Endothelial cell of umbilical vein (primary cell): Measurements from ENCODE around the gene DDX59. TPM values are rescaled to one million over a fixed set of nuclear protein-coding genes. Genes with fewer than 3 reads are reported as not detected.

ENCODE experiments used
- BruUV-seq: library from RNA; stranded (reverse); fragments of 400-500 nt; replicated peaks from 2 replicates; lab custom pipeline; 2021; lab: Mats Ljungman, UMichigan
- CTCF ChIA-PET: fragments of 300-600, 350-600 bp; sonication (Branson Sonifier 250); formaldehyde crosslinking; loops from one replicate; lab custom pipeline; 2021; ENCODE audit warnings: antibody characterized with exemption, inconsistent platforms; lab: Charles Lee
- POLR2A ChIA-PET: fragments of 300-600, 350-600 bp; sonication (Branson Sonifier 250); formaldehyde crosslinking; loops from one replicate; lab custom pipeline; 2021; ENCODE audit warnings: antibody characterized with exemption, inconsistent platforms; lab: Charles Lee
- DNase-seq: peaks from one replicate; pipeline ENCODE4 v3.0.0-alpha.2; 2011; ENCODE audit warnings: low read depth, low spot score
- FAIRE-seq: peaks from 2 replicates; lab custom pipeline; 2011; peaks lifted over from hg19 to GRCh38; lab: Jason Lieb, UNC
- H2AFZ ChIP-seq: 2 replicates; pipeline ENCODE4 v1.6.0; 2012; ENCODE audit warnings: low read depth, low read length, control low read depth, inconsistent platforms
- H3K27ac ChIP-seq: 2 replicates; pipeline ENCODE4 v1.5.1; 2011; ENCODE audit warnings: low read depth, mild to moderate bottlenecking, control low read depth, low read length, moderate library complexity; ENCODE audit not compliant: insufficient read depth
- H3K27me3 ChIP-seq, 2 experiments: 2 replicates each; pipeline versions ENCODE4 v1.6.0 to v1.6.1; 2011; ENCODE audit warnings: low read length in 2 of 2, mixed read lengths in 1 of 2; ENCODE audit not compliant: control insufficient read depth in 2 of 2, insufficient read depth in 2 of 2
- H3K36me3 ChIP-seq, 2 experiments: 2 replicates in 1 of 2; 3 replicates in 1 of 2; pipeline ENCODE4 v1.5.1; 2011; ENCODE audit warnings: low read length in 2 of 2, mild to moderate bottlenecking in 1 of 2, moderate library complexity in 1 of 2; ENCODE audit not compliant: control insufficient read depth in 2 of 2, insufficient read depth in 2 of 2; ENCODE audit errors: extremely low read depth in 1 of 2
- H3K4me1 ChIP-seq: 3 replicates; pipeline ENCODE4 v1.5.1; 2011; ENCODE audit warnings: mild to moderate bottlenecking, low read length; ENCODE audit not compliant: control insufficient read depth, insufficient read depth; ENCODE audit errors: extremely low read depth
- H3K4me2 ChIP-seq: 2 replicates; pipeline ENCODE4 v1.6.1; 2011; ENCODE audit warnings: low read length, control low read depth, mixed read lengths; ENCODE audit not compliant: insufficient read depth
- H3K4me3 ChIP-seq, 3 experiments: fragments of 200-600 bp in 1 of 3; sonication (generic), shearing (Covaris generic) in 1 of 3; replicated peaks in 1 of 3; 2 replicates each; pipeline ENCODE4 v1.5.1; 2011 to 2016; ENCODE audit warnings: control low read depth in 3 of 3, low read length in 3 of 3, mild to moderate bottlenecking in 2 of 3, inconsistent platforms in 1 of 3, low read depth in 1 of 3, moderate library complexity in 1 of 3; ENCODE audit not compliant: insufficient read depth in 1 of 3
- H3K79me2 ChIP-seq: 2 replicates; pipeline ENCODE4 v1.6.0; 2012; ENCODE audit warnings: low read length, inconsistent platforms; ENCODE audit not compliant: control insufficient read depth, insufficient read depth
- H3K9ac ChIP-seq: replicated peaks from 2 replicates; pipeline ENCODE3; 2011; ENCODE audit warnings: low read length, control low read depth; ENCODE audit not compliant: insufficient read depth; ENCODE audit errors: extremely low read depth
- H3K9me1 ChIP-seq: replicated peaks from 3 replicates; pipeline ENCODE4 v1.6.0; 2011; ENCODE audit warnings: mild to moderate bottlenecking, low read length; ENCODE audit not compliant: control insufficient read depth, insufficient read depth; ENCODE audit errors: extremely low read depth
- H3K9me3 ChIP-seq: replicated peaks from 2 replicates; pipeline ENCODE4 v1.5.1; 2012; ENCODE audit warnings: low read length, inconsistent platforms; ENCODE audit not compliant: control insufficient read depth, insufficient read depth
- H4K20me1 ChIP-seq: replicated peaks from 2 replicates; pipeline ENCODE3; 2011; ENCODE audit warnings: mild to moderate bottlenecking, low read length; ENCODE audit not compliant: control insufficient read depth, insufficient read depth; ENCODE audit errors: extremely low read depth
- CTCF ChIP-seq, 2 donors: IDR thresholded peaks; 1 replicate in 1 of 2; 2 replicates in 1 of 2; pipeline ENCODE4 v1.5.1; 2011; ENCODE audit warnings: low read length in 2 of 2, mild to moderate bottlenecking in 2 of 2, moderate library complexity in 2 of 2, control low read depth in 1 of 2, inconsistent platforms in 1 of 2, low read depth in 1 of 2; ENCODE audit not compliant: insufficient read depth in 1 of 2; ENCODE audit errors: extremely low read depth in 1 of 2
- EZH2 ChIP-seq: IDR thresholded peaks from 2 replicates; pipeline ENCODE4 v1.6.1; 2012; ENCODE audit warnings: borderline replicate concordance, low read depth, mild to moderate bottlenecking, moderate library complexity, low read length, inconsistent platforms; ENCODE audit not compliant: severe bottlenecking
- GATA2 ChIP-seq: IDR thresholded peaks from 2 replicates; pipeline ENCODE4 v1.7.0; 2011; ENCODE audit warnings: low read depth, mild to moderate bottlenecking, moderate library complexity, mixed read lengths, low read length; ENCODE audit not compliant: insufficient read length, insufficient read depth
- JUN ChIP-seq: IDR thresholded peaks from 2 replicates; pipeline ENCODE4 v1.6.1; 2011; ENCODE audit warnings: borderline replicate concordance, low read depth; ENCODE audit not compliant: insufficient read length, insufficient read depth
- MAX ChIP-seq: IDR thresholded peaks from 2 replicates; pipeline ENCODE4 v1.6.1; 2011; ENCODE audit not compliant: insufficient read depth, insufficient read length
- MYC ChIP-seq: IDR thresholded peaks from one replicate; pipeline ENCODE4 v1.6.1; 2011; ENCODE audit warnings: mild to moderate bottlenecking, low read depth, low read length
- POLR2A ChIP-seq: IDR thresholded peaks from 2 replicates; pipeline ENCODE4 v1.6.1; 2012; ENCODE audit warnings: low read depth, mild to moderate bottlenecking, control low read depth, low read length
- POLR2AphosphoS5 ChIP-seq: IDR thresholded peaks from 2 replicates; pipeline ENCODE4 v1.6.1; 2012; ENCODE audit warnings: low read depth, mild to moderate bottlenecking, control low read depth, low read length, moderate library complexity; ENCODE audit not compliant: insufficient read depth
- dilution Hi-C: fragments of 300-500 bp; cut with MboI; formaldehyde crosslinking; loops from one replicate; pipeline ENCODE4 v1.15.0; 2019; ENCODE audit warnings: low sequenced_read_pairs; ENCODE audit not compliant: extremely low pct_ligation_motif_present
- intact Hi-C: fragments of 100-400 bp; cut with micrococcal nuclease; formaldehyde crosslinking; loops from one replicate; pipeline ENCODE4 v1.10.0; 2022
- polyA plus RNA-seq, 4 experiments: library from polyadenylated mRNA; depleted of rRNA in 3 of 4; stranded (reverse) in 3 of 4; unstranded in 1 of 4; fragments of >200 nt; gene quantifications; 2 replicates each; pipeline versions ENCODE4 v1.2.1 to v1.2.3, GENCODE V29; 2011 to 2012; ENCODE audit warnings: missing spikeins in 1 of 4
- total RNA-seq: library from RNA; stranded (reverse); gene quantifications from 2 replicates; pipeline ENCODE4 v1.2.3, GENCODE V29; 2021

The DDX59 gene
- total and polyA plus RNA-seq, 2 donors (not counting 3 experiments of a cell fraction or from before 2014, with no cell fraction given): 8.1 to 17.7 TPM

- TF ChIP-seq POLR2AphosphoS5 (no peak), JUN (no peak), EZH2 (no peak), GATA2 (no peak), MYC (no peak), CTCF (IDR thresholded peaks at IDR 0.05; ENCODE audit: extremely low read depth in 1 of 2, insufficient read depth in 1 of 2, low read depth in 1 of 2, low read length in 2 of 2) (no peak), MAX (no peak), POLR2A (no peak)
- no peaks in the 10 kb centered on the region for H4K20me1 ChIP-seq
- H3K9ac ChIP-seq: no peak overlapping the region
- DNase-seq: no peak
- ChIA-PET POLR2A (interaction anchor here (0.6 kb wide), 1 partner anchor 42 kb away, joined by 3 read pairs; no protein-coding TSS in a partner anchor), CTCF (interaction anchor here (1.2 to 6.1 kb wide), 2 partner anchors 12 to 18 kb away, joined by 3 to 33 read pairs; no protein-coding TSS in a partner anchor)
- dilution Hi-C loops (no loop called here), intact Hi-C loops (loop anchor here (1.0 kb wide), 1 partner anchor 29 kb away; the partner anchor contains the start of gene DDX59)
- peak overlapping the region; percentile 77 for H3K27ac ChIP-seq
- peak overlapping the region; percentile 6 for H3K4me2 ChIP-seq
- peak overlapping the region; percentile 64 for H2AFZ ChIP-seq
- H3K9me3 ChIP-seq: no peaks in the 10 kb centered on the region
- H3K9me1 ChIP-seq: no peaks in the 10 kb centered on the region
- peaks cover 14% of the 10 kb centered on the region for H3K4me1 ChIP-seq
- H3K27me3 ChIP-seq: no peaks in the 10 kb centered on the region
- no peaks in the 10 kb centered on the region for H3K36me3 ChIP-seq
- H3K4me3 ChIP-seq: no peak overlapping the region
- no peaks in the 10 kb centered on the region for H3K79me2 ChIP-seq
- no peak for FAIRE-seq
- TSS peak; percentile 99 for BruUV-seq
Measured at GRCh38 chr1:200640373-200640962, 29.2 kb downstream of the DDX59 start.
